Mesodermal cell (in vitro differentiated cells): ENCODE results near the gene ITGAL.
"Not testable (repeated sequence)": the region's sequence is repeated elsewhere in the genome, so short reads cannot be mapped to it uniquely, and the experiment has no call there.

Source experiments
- H3K27ac ChIP-seq: 2 replicates; pipeline ENCODE4 v1.7.0; 2013; ENCODE audit warnings: mild to moderate bottlenecking, low read depth, low read length, moderate library complexity; ENCODE audit not compliant: severe bottlenecking
- H3K36me3 ChIP-seq: 2 replicates; pipeline ENCODE4 v1.7.1; 2013; ENCODE audit warnings: mild to moderate bottlenecking, low read length, moderate library complexity; ENCODE audit not compliant: control insufficient read depth, insufficient read depth
- H3K4me1 ChIP-seq: one replicate; pipeline ENCODE4 v1.7.1; 2013; ENCODE audit warnings: mild to moderate bottlenecking, low read length; ENCODE audit not compliant: insufficient read depth, control insufficient read depth, poor library complexity, severe bottlenecking
- H3K4me3 ChIP-seq: 2 replicates; pipeline ENCODE4 v1.7.0; 2013; ENCODE audit warnings: low read length, control low read depth, mild to moderate bottlenecking; ENCODE audit not compliant: insufficient read depth, poor library complexity, severe bottlenecking; ENCODE audit errors: extremely low read depth
- H3K9me3 ChIP-seq: 2 replicates; pipeline ENCODE4 v1.7.1; 2013; ENCODE audit warnings: mild to moderate bottlenecking, low read length, moderate library complexity; ENCODE audit not compliant: control insufficient read depth
- WGBS, 2 experiments: methylation state at CpG; one replicate each; pipeline ENCODE4 v1.1.5; 2013; ENCODE audit warnings: missing lambda C conversion rate in 2 of 2; ENCODE audit not compliant: insufficient coverage in 2 of 2; 5-methylcytosine and 5-hydroxymethylcytosine counted together

The ITGAL gene

GRCh38 chr16:30535106-30535776 lies 62.7 kb downstream of the ITGAL start:
- Histone ChIP-seq H3K4me1 (peaks cover 12% of the 10 kb centered on the region), H3K4me3 (peak overlapping the region; percentile 56), H3K36me3 (peaks cover 30% of the 10 kb centered on the region), H3K27ac (peak overlapping the region; percentile 54), H3K9me3 (no peaks in the 10 kb centered on the region)
- WGBS, 2 experiments = 2 to 7% methylated on average over 14 to 16 of the region's 18 CpGs

- 39 to 50% methylated on average over 9 to 12 of the region's 12 CpGs for WGBS, 2 experiments
- Histone ChIP-seq H3K9me3 (no peaks in the 10 kb centered on the region), H3K4me3 (peak overlapping the region; percentile 56), H3K36me3 (peaks cover 26% of the 10 kb centered on the region), H3K4me1 (peaks cover 12% of the 10 kb centered on the region), H3K27ac (peak overlapping the region; percentile 54)
Observed at GRCh38 chr16:30535777-30536190, 63.2 kb downstream of the ITGAL start.

GRCh38 chr16:30536391-30537024 lies 64.0 kb downstream of the ITGAL start:
- H3K9me3 ChIP-seq, H3K27ac ChIP-seq: not testable (repeated sequence)
- 87 to 96% methylated on average over 8 to 11 of the region's 13 CpGs for WGBS, 2 experiments
- H3K36me3 ChIP-seq = peaks cover 19% of the 10 kb centered on the region
- peak overlapping the region; percentile 56 for H3K4me3 ChIP-seq
- peaks cover 18% of the 10 kb centered on the region for H3K4me1 ChIP-seq

- Histone ChIP-seq H3K9me3 (no peaks in the 10 kb centered on the region), H3K4me1 (peaks cover 27% of the 10 kb centered on the region), H3K36me3 (peaks cover 6% of the 10 kb centered on the region), H3K27ac (no peak overlapping the region), H3K4me3 (no peak overlapping the region)
- 92 to 98% methylated on average over 7 of the region's 8 CpGs for WGBS, 2 experiments
Observed at GRCh38 chr16:30539000-30539964, 66.7 kb downstream of the ITGAL start.

GRCh38 chr16:30539986-30540526 lies 67.5 kb downstream of the ITGAL start:
- not testable (repeated sequence) for H3K27ac ChIP-seq
- WGBS, 2 experiments = 88 to 97% methylated on average over 4 to 10 of the region's 13 CpGs

GRCh38 chr16:30540916-30541464 lies 68.4 kb downstream of the ITGAL start:
- WGBS, 2 experiments = 95 to 100% methylated on average over 6 to 8 of the region's 9 CpGs
- not testable (repeated sequence) for H3K36me3 ChIP-seq, H3K4me3 ChIP-seq, H3K9me3 ChIP-seq
- Histone ChIP-seq H3K27ac (peak overlapping the region; percentile 80), H3K4me1 (peaks cover 26% of the 10 kb centered on the region)

More at GRCh38 chr16:30539986-30540526, 67.5 kb downstream of the ITGAL start:
- not testable (repeated sequence) for H3K9me3 ChIP-seq, H3K36me3 ChIP-seq, H3K4me3 ChIP-seq
- peaks cover 27% of the 10 kb centered on the region for H3K4me1 ChIP-seq

GRCh38 chr16:30541502-30542329 lies 69.2 kb downstream of the ITGAL start:
- Histone ChIP-seq H3K36me3 (peaks cover 4% of the 10 kb centered on the region), H3K4me3 (no peak overlapping the region), H3K4me1 (peaks cover 24% of the 10 kb centered on the region), H3K9me3 (no peaks in the 10 kb centered on the region), H3K27ac (peak overlapping the region; percentile 80)
- WGBS, 2 experiments = 18 to 29% methylated on average over 4 of the region's 10 CpGs

- H3K4me3 ChIP-seq = no peak overlapping the region
- no peaks in the 10 kb centered on the region for H3K36me3 ChIP-seq
- WGBS, 2 experiments = 79 to 84% methylated on average over 4 of the region's 5 CpGs
- H3K27ac ChIP-seq = no peak overlapping the region
- H3K4me1 ChIP-seq = peaks cover 24% of the 10 kb centered on the region
- H3K9me3 ChIP-seq = no peaks in the 10 kb centered on the region
Observed at GRCh38 chr16:30543067-30543466, 70.5 kb downstream of the ITGAL start.

GRCh38 chr16:30546115-30546514 lies 73.6 kb downstream of the ITGAL start:
- Histone ChIP-seq H3K27ac (no peak overlapping the region), H3K9me3 (no peaks in the 10 kb centered on the region), H3K4me1 (peaks cover 33% of the 10 kb centered on the region), H3K4me3 (no peak overlapping the region), H3K36me3 (no peaks in the 10 kb centered on the region)
- WGBS, 2 experiments = 93 to 95% methylated on average over 7 to 8 of the region's 8 CpGs
